Heart right ventricle (tissue), 16 donors: Measurements from ENCODE around the gene EFCAB6. TPM values are rescaled to one million over a fixed set of nuclear protein-coding genes. Genes with fewer than 3 reads are reported as not detected.

Experiments used
- ATAC-seq, 8 donors: fragments of 200-7000 bp; cut with Tn5 transposase; one replicate each; pipeline ENCODE4 v1.9.1; 2020; ENCODE audit warnings: mild to moderate bottlenecking in 8 of 8, moderate library complexity in 8 of 8, moderate number of reproducible peaks in 1 of 8
- DNase-seq, 2 donors: peaks; one replicate each; pipeline ENCODE4 v3.0.0-alpha.2; 2020
- H3K27ac ChIP-seq, 10 donors: fragments of 200-600 bp; sonication (generic) in 2 of 10; one replicate each; pipeline versions ENCODE4 v1.5.0 to v1.8.0; 2020 to 2022; ENCODE audit warnings: mild to moderate bottlenecking in 3 of 10
- H3K27me3 ChIP-seq, 7 donors: fragments of 200-600 bp; one replicate each; pipeline ENCODE4 v1.8.0; 2021 to 2022; ENCODE audit warnings: mild to moderate bottlenecking in 2 of 7
- H3K36me3 ChIP-seq, 9 donors: fragments of 200-600 bp; sonication (generic) in 1 of 9; one replicate each; pipeline versions ENCODE4 v1.5.0 to v1.8.0; 2020 to 2022; ENCODE audit warnings: mild to moderate bottlenecking in 2 of 9
- H3K4me1 ChIP-seq, 9 donors: fragments of 200-600 bp; sonication (generic) in 1 of 9; one replicate each; pipeline versions ENCODE4 v1.5.0 to v1.8.0; 2020 to 2022; ENCODE audit warnings: mild to moderate bottlenecking in 4 of 9
- H3K4me3 ChIP-seq, 10 donors: fragments of 200-600 bp; sonication (generic) in 2 of 10; one replicate each; pipeline versions ENCODE4 v1.5.0 to v1.8.0; 2020 to 2022; ENCODE audit warnings: mild to moderate bottlenecking in 7 of 10, moderate library complexity in 2 of 10
- H3K9me3 ChIP-seq, 11 donors: fragments of 200-600 bp in 10 of 11; sonication (generic) in 2 of 11; one replicate each; pipeline versions ENCODE4 v1.5.0 to v1.8.0; 2013 to 2022; ENCODE audit warnings: mild to moderate bottlenecking in 2 of 11, control low read depth in 1 of 11, moderate library complexity in 1 of 11
- CTCF ChIP-seq, 9 donors: fragments of 200-600 bp; sonication (generic) in 2 of 9; IDR thresholded peaks; one replicate each; pipeline versions ENCODE4 v1.5.0 to v1.8.0; 2021 to 2022; ENCODE audit warnings: antibody characterized with exemption in 9 of 9, mild to moderate bottlenecking in 5 of 9, moderate library complexity in 1 of 9
- WGBS, 2 donors: extraction: QIAGEN DNeasy Blood & Tissue Kit; methylation state at CpG; one replicate each; pipeline ENCODE4 v1.1.7; 2013; ENCODE audit warnings: inconsistent platforms in 1 of 2; 5-methylcytosine and 5-hydroxymethylcytosine counted together
- intact Hi-C, 10 donors: fragments of 100-400 bp; cut with DNase I; formaldehyde crosslinking; loops; one replicate each; pipeline versions ENCODE4 v1.11.1 to v1.14.2; 2022
- polyA plus RNA-seq, 2 donors: library from polyadenylated mRNA; stranded (reverse); fragments of 200-250 nt; gene quantifications; one replicate each; pipeline ENCODE4 v1.2.3, GENCODE V29; 2013
- total RNA-seq, 10 donors: library from RNA; stranded (reverse); fragmentation: NEBNext Ultra II Directional in 3 of 10; extraction: Animal tissue kit (Norgen Biotek cat#: 25700) in 3 of 10; gene quantifications; one replicate each; pipeline versions ENCODE4 v1.2.1 to v1.2.4, GENCODE V29; 2021 to 2023
- donor health status: Arrhythmogenic right ventricular cardiomyopathy.
- donor health status: ischemic (EF 13 %, LVEDD 7.1; RV severe dilation, severe dysfunction).
- donor health status: healthy with polysubstance abuse.
- donor health status: DM: no; HTN: yes; CAD: no.
- donor health status: DM: no; HTN: no; CAD: no.
- donor health status: ischemic (EF 25% LVEDD 6.9; RV normal size, moderate dysfunction).
- donor health status: ischemic (EF 25% LVEDD 5.7; RV mildly dilated, moderate dysfunction).
- donor health status: healthy.
- donor health status: DM: yes; HTN: yes; CAD: no.
- donor health status: Ischemic cardiomyopathy.
- donor health status: ischemic (EF 35%, LVEDD 5.7; RV mildly dilated, moderate dysfunction).
- donor health status: nonischemic (EF 11% LVEDD 7.7; RV severe dilation, severe dysfunction).
- donor health status: DM: yes; HTN: yes; CAD: no.
- donor health status: PGD.
- donor health status: ischemic (EF 29% LVEDD 5.4; RV normal size, mild dysfunction).
- donor health status: nonischemic (EF 23%, LVEDD 6.1; RV moderate dilation, normal function).

EFCAB6 gene
- total and polyA plus RNA-seq, 12 donors: 0.25 to 4.3 (median 1.8) TPM

DNA sequence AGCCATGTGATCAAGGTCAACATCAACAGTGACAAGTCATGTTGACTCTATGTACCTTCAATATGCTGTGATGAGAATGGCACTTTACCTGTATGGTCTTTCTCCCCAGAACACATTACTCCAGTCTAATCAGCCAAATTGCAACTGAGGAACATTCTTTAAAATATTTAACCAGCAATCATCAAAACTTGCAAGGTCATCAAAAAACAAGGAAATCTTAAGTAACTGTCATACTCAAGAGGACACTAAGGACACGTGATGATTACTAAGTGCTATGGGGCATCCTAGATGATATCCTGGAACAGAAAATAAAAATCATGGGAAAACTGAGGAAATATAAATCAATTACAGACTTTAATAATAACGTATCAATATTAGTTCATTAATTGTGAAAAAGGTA lies 118.9 kb downstream of the EFCAB6 start:
- intact Hi-C loops: no loop called here
- Histone ChIP-seq H3K9me3 (peaks cover 0 to 17% (median 0%) of the 10 kb centered on the region in 11 donors), H3K36me3 (no peaks in the 10 kb centered on the region), H3K27ac (no peak overlapping the region), H3K4me1 (no peaks in the 10 kb centered on the region), H3K4me3 (no peak overlapping the region), H3K27me3 (no peaks in the 10 kb centered on the region)
- WGBS, 2 donors: 86 to 94% methylated on average over 2 of the region's 2 CpGs
- DNase-seq (no peak), ATAC-seq (no peak)
- TF ChIP-seq CTCF (IDR thresholded peaks at IDR 0.05): no peak

GRCh38 chr22:43689356-43689755 lies 122.7 kb downstream of the EFCAB6 start:
- intact Hi-C loops: no loop called here
- ATAC-seq (no peak), DNase-seq (no peak)
- H3K4me1 ChIP-seq: no peaks in the 10 kb centered on the region
- H3K27ac ChIP-seq: no peak overlapping the region
- TF ChIP-seq CTCF (IDR thresholded peaks at IDR 0.05): no peak
- H3K4me3 ChIP-seq: no peak overlapping the region
- H3K27me3 ChIP-seq: no peaks in the 10 kb centered on the region
- H3K9me3 ChIP-seq: peaks cover 0 to 17% (median 0%) of the 10 kb centered on the region in 11 donors
- H3K36me3 ChIP-seq: no peaks in the 10 kb centered on the region
- WGBS, 2 donors: 91 to 94% methylated on average over 6 of the region's 6 CpGs

GRCh38 chr22:43682851-43683250 lies 129.3 kb downstream of the EFCAB6 start:
- peaks cover 0 to 13% (median 0%) of the 10 kb centered on the region in 11 donors for H3K9me3 ChIP-seq
- no peak for ATAC-seq
- no peaks in the 10 kb centered on the region for H3K27me3 ChIP-seq
- no peak for TF ChIP-seq CTCF (IDR thresholded peaks at IDR 0.05)
- 91% methylated on average over 6 of the region's 6 CpGs for WGBS, 2 donors
- intact Hi-C loops: no loop called here
- no peaks in the 10 kb centered on the region for H3K36me3 ChIP-seq
- H3K4me1 ChIP-seq: no peaks in the 10 kb centered on the region
- no peak for DNase-seq
- H3K27ac ChIP-seq: no peak overlapping the region
- H3K4me3 ChIP-seq: no peak overlapping the region

- no peaks in the 10 kb centered on the region for H3K27me3 ChIP-seq
- H3K4me3 ChIP-seq: no peak overlapping the region
- H3K27ac ChIP-seq: no peak overlapping the region
- H3K9me3 ChIP-seq: peaks cover 0 to 13% (median 0%) of the 10 kb centered on the region in 11 donors
- 81% methylated on average over 6 of the region's 6 CpGs for WGBS, 2 donors
- H3K4me1 ChIP-seq: no peaks in the 10 kb centered on the region
- DNase-seq: no peak
- no peak for ATAC-seq
- intact Hi-C loops: no loop called here
- H3K36me3 ChIP-seq: no peaks in the 10 kb centered on the region
- TF ChIP-seq CTCF (IDR thresholded peaks at IDR 0.05): no peak
Measured at GRCh38 chr22:43681731-43682360, 130.3 kb downstream of the EFCAB6 start.
